LHCN-M2 (cell line): ENCODE measurements around the gene CDH13. TPM values are rescaled to one million over a fixed set of nuclear protein-coding genes. Genes with fewer than 3 reads are reported as not detected.
A peak's percentile ranks its signal among the peaks of the same experiment; 100 is the strongest.

Source experiments
- DNase-seq: peaks from one replicate; pipeline ENCODE4 v3.0.0-alpha.2; 2012; ENCODE audit warnings: low read depth
- total RNA-seq: library from RNA; depleted of rRNA; stranded (reverse); fragments of >200 nt; gene quantifications from 2 replicates; pipeline ENCODE4 v1.2.3, GENCODE V29; 2014

The CDH13 gene
- total RNA-seq, 1 experiment from 2014 or later: 140 TPM

DNA sequence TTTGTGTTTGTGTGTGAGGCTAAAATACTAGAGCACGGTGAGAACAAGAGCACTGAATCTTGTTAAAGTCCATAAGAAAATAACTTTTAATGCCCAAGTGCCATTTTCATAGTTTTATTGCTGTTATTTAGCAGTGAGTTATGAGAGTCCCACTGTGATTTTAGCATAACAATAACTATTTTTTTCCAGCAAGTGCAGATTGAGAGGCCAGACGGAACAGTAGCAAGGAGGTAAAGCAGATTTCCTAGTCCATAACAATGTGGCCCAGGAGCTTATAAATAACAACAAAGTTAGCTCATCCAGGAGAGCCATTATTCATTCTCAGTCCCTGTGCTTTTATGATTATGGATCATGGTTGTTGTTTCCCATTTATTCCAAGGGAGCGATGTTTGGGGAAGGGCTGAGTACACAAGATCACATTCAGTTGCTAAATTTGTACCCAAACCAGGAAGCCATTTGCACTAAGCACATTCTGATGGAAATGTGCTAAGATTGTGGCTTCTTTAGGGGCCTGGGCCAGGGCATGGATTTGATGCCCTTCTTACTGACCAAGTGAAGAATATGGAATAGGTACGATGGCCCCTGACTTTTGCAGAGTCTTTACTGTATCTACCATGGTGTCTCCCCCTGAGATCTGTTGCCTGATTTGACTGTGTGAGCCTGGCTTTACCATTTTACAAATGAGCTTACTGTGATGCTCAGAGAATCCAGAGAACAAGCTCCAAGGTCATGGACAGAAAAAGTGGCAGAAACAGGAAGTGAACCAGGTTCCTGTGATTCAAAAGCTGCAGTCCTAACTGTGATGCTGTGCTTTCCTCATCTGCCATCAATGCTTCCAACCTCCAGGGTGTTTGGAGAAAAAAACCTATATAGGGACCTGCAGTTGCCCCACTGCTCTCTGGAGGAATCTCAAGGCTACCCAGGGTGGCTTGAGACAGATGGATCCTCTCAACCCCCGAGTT lies 976.3 kb downstream of the CDH13 start:
- DNase-seq: no peak

DNA sequence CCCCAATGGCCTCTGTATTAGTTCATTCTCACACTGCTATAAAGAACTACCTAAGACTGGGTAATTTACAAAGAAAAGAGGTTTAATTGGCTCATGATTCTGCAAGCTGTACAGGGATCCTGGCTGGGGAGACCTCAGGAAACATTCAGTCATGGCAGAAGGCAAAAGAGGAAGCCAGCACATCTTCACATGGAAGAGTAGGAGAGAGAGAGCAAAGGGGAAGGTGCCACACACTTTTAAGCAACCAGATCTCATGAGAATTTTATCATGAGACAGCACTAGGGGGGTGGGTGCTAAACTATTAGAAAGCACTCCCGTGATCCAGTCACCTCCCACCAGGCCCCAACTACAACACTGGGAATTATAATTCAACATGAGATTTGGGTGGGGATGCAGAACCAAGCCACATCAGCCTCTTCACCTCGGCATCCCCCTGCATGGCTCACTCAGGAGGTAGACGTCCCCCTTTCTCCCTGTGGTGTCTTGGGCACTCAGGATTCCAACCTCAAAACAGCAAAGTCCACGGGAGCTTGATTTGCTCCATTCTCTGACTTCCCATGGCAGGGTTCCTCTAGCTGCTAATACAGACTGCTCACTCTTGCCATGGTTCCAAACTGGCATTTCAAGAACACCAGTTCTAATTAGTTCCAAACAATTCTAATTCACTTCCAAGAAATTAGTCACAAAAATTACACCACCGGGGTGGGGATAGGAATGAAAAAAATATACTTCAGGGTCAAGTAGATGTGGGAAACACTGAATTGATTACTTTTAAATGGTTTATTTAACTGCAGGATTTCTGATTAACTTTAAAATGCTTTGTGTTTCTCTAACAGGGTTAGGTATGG lies 977.2 kb downstream of the CDH13 start:
- no peak for DNase-seq

DNA sequence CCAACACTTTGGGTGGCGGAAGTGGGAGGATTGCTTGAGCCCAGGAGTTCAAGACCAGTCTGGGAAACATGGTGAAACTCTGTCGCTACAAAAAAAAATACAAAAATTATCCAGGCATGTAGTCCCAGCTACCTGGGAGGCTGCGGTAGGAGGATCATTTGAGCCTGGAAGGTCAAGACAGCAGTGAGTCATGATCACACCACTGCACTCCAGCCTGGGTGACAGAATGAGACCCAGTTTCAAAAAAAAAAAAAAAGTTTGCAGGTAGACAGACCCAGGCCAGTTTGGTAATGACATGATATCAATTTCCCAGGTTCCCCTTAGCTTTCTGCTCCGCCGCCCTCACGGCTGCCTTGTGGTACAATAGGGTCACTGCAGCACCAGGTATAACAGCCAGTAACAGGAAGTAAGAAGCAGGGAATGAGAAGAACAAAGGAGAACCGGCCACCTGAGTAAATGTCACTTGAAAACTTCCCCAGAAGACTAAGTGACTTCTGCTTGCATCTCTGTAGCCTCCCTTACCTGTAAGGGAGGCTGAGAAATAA lies 979.8 kb downstream of the CDH13 start:
- DNase-seq: no peak

DNA sequence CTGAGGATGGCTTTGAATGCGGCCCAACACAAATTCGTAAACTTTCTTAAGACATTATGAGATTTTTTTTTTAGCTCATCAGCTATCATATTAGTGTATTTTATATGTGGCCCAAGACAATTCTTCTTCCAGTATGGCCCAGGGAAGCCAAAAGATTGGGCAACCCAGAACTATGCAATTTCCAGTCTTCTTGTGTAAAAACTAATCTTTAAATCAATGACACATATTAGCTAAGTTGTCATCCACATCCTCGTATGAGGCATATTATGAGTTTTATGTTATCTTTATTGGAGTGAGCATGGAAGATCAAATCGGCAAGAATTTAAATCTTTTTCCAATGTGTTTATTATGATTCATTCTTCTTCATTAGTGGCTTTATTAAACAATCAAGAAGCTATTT lies 982.4 kb downstream of the CDH13 start:
- DNase-seq: no peak

DNA sequence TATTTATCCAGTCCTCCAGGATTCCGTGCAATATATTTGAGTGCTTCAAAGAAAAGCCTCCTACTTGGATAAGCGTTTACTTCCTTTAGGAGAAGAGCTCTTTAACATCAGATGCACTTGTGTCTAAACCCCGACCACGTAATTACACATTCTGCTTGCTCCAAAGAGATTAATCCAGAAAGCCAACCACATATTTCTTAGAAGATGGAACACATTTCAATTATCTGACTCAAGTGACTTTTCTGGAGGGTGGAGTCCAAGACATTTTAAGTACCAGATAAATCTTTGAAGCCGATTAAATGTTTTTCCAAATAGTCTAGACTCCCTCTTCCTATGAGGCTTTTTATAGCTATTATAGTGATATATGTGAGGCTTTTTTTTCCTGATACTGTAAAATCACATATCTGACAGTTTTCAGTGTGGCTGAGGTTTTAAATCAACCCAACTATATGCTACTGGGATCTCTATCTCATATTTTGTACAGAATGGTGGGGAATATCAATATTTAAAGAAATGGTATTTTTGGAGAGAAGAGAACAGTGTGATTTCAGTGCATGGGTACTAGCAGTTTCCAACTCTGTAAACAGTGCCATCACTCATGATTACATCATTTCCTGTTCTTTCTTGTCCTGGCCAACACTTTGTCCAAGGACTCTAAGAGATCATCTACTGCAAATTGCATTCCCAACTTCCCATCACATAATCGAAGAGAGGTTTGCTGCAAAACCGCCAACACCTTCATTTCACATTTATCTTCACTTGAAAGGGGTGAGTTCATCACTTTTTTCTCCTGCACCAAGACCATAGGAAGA lies 988.6 kb downstream of the CDH13 start:
- peak; percentile 23 for DNase-seq

DNA sequence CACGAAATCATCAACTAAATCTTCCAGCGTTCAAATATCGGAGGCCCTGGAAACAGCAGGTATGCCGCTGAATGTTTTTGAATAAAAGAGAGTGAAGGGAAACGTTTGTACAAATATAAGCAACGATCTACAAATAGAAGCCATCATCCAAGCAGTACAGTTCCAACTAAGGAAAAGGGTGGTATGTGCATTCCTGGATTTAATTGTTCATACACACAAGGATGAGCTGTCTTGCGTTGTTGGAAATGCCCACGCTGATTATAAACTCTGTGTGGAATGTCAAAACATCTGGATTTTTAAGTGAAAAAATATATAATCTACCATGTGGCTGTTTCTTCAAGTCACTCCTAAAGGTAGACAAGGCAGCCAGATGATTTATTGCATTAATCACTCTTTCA lies 989.2 kb downstream of the CDH13 start:
- DNase-seq: no peak

DNA sequence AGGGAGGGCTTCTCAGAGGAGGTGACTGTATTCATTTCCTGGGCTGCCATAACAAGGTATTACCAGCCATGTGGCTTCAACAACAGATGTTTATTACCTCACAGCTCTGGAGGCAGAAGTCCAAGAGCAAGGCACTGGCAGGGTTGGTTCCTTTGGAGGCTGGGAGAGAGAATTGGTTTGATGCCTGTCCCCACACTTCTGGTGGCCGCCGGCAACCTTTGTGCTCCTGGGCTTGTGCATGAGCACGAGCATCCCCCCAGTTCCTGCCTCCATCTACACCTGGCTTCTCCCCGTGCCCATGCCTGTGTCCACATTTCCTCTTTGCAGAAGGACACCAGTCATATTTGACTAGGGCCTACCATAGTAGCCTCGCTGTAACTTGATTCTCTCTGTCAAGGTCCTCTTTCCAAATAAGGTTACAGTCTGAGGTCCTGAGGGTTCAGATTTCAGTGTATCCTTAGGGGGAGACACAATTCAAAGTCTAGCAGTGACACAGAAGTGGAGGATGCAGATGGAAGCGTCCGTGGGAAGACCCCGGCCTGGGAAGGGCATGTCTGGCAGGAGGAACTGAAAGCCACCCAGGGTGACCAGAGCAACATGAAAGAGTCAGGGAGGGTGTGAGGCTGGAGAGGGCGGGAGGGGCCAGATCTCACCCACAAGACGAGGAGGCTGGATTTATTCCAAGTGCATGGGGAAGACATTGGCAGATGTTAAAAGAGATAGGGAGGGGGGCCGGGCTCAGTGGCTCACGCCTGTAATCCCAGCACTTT lies 992.8 kb downstream of the CDH13 start:
- DNase-seq: no peak

DNA sequence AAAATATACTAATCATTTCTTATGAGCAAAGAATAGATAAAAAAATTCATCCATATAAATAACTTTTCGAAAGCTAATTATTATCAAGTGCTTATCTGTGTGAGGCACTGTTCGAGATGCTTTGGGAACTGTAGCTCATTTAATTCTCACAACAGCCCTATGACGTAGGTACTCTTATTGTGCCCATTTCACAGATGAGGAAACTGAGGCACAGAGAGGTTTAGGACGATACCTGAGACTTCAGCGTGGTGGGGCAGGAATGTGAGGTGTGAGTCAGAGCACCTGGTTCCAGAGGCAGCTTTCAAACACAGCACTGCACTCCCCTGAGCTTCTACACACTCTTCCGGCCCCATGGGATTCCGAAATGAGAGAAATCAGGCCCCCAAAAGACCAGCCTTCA lies 995.2 kb downstream of the CDH13 start:
- DNase-seq: no peak

DNA sequence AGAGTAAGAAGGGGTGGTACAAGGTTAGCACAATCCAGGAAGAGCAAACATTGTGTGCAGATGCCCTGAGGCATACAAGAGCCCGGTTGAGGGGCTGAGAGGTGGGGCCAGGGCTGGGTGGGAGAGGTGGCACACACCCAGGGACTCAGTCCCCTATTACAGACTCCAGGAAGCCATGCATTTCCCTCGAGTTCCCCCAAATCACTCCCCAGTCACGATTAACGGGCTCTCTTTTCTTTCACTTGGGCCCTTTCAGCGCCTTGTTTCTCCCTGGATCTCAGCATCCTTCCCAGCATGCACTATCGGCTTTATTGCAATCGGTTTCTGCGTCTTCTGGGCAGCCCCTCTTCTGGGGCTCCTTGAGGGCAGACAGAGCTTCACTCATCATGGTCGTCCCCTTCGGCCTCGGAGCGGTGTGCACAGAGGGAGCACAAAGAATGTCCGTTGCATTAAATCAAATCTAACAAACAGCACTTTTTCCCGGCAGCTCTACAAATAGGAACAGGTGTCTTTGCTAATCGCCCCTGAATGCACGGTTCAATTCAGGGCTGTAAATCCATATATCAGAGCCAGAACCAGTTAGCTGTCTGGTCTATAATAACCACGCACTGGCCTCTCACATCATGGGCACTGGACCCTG lies 996.4 kb downstream of the CDH13 start:
- DNase-seq: no peak

DNA sequence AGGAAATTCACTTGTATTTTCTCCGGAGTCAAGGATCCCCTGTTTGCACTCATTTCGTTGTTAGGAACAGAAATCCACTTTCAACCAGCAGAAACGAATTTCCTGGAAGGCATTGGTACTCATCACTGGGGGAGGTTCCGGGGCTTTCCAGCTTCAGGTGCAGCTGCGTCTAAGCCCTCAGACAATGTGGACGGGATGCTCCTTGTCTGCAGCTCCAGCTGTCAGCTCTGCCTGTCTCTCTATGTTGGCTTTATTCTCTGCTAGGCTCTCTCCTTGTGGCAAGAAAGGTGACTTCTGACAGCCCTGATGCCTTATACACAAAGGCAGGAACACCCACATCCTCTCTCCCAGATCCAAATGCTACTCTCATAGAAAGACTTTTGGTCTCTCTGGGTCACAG lies 997.1 kb downstream of the CDH13 start:
- DNase-seq: no peak

DNA sequence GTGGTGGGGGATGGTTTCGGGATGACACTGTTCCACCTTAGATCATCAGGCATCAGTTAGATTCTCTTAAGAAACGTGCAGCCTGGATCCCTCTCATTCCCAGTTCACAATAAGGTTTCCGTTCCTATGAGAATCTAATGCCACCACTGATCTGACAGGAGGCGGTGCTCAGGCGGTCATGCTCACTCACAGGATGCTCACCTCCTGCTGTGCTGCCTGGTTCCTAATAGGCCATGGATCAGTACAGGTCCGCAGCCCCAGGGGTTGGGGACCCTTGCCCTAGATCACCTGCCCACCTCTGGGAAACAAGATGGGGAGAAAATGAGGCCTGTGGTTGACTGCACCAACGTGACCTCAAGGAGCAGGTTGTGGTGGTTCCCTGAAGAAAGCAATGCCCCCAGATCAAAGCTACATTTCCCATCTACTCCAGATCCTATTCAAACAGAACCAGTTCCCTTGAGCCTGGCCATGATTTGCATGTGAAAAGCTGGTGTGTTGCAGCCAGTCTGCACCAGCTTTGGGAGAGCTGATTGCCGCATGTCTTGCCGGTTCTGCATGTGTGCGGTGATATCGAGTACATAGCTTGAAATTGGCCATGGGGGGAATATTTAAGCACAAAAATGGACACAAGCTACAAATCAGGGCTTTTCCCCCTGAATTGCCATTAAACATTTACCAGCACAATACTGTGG lies 997.8 kb downstream of the CDH13 start:
- no peak for DNase-seq

DNA sequence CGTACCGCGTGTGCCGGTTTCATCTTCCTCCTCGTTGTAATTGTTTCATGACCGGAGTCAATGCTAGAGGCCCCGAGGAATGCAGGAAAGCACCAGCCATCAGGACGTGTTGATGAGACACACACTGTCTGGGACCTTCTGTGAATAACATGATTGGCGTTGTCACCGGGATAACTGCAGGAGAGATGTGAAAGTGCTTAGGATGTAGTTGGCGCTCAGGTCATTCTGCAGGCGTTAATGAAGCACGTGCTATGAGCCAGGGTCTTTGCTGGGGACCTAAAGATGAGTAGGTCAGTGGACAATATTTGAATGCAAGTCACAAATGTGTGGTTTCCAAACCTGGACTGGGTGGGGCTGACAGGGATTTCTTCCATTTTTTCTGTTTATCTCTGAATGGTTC lies 999.4 kb downstream of the CDH13 start:
- no peak for DNase-seq

DNA sequence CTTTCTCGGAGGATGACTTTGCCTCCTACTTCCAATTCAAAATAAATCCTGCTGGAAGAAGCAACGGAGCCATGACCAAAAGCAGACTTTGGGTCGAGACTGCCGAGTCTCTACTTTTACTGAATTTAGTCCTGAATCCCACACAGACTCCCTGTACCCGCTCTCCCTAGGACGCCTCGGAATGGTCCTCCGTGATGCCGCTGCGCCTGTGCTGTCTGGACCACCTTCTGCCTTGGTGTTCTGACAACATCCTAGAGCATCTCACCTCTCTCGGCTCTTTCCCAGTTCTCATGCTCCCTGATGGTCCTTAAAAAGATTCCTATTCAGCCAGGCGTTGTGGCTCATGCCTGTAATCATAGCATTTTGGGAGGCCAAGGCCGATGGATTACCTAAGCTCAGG lies 999.9 kb downstream of the CDH13 start:
- DNase-seq: no peak

DNA sequence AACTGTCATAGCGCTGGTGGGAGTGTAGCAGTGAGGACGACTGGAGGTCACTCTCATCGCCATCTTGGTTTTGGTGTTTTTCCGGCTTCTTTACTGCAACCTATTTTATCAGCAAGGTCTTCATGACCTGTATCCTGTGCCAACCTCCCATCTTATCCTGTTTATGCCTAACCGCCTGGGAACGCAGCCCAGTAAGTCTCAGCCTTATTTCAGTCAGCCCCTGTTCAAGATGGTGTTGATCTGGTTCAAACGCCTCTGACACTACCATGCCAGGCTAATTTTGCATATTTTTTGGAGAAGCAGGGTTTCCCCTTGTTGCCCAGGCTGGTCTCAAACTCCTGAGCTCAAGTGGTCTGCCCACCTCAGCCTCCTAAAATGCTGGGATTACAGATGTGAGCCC lies 1001.2 kb downstream of the CDH13 start:
- no peak for DNase-seq

DNA sequence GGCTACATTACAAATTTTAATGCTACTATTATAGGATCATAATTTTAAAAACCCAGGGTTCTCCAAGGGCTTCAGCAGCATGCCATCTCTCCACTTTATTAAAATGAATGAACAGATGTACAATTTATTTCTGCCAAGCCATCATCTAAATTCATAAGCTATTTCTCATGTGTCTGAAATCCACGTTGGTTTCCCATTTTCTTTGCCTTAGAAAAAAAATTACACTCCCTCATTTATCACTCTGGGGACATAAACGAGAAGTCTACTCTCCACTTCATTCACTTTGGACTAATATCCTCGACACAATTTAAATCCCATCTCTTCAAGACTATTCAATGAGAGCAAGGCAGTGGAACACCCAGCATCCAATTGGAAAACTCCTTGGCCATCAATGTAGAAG lies 1002.7 kb downstream of the CDH13 start:
- no peak for DNase-seq

DNA sequence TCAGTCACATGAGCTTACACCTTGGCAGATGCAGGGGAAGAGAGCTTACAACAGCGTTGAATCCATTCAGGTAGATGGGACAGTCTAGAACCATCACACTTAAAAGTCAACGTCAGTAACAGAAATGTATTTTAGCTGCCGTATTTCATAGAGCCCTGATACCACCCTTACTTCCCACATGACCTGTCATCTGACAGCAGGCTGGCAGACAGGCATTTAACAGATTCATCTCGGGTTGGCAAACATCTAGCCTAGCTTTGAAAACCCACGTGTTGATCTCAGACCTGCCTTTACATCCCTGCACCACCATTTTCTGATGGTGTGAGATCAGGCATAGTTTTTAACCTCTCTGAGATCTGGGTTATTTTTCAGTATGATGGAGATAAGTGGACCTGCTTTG lies 1003.1 kb downstream of the CDH13 start:
- no peak for DNase-seq

DNA sequence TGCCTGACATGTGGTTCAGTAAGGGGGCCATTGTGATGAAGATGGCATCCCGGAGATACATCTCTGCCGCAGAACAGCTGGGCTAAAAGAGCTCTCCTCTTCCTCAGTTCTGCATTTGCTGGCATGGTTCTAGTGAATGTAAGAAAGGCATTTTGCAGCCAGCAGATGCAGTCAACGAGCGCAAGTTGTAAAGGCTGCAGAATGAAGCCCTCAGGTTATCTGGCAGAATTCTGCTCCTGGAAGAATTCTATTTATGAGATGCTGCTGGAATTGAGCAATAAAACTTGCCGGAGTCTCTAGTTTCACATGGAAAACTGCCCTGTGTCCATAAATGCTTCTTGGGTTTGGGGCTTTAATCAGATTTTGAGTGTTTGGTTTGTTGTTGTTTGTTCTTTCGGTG lies 1004.2 kb downstream of the CDH13 start:
- DNase-seq: no peak

DNA sequence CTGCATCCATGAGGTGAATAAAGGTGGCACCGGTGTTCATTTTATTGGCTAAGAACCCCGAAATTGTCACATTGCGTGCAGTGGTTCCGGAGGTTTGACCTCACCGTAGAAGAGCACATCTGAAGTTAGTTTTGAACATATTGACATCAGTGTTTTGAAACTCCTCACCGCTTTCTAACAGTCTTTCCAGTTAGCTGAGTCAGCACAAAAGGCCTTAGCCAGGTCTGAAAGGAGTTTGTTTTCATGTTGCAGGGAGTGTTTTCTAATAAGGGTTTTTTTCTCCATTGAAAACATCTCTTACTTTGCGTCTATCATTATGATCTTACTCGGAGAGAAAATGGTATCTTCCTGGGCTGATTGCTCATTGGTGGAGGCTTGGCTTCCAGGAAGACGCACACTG lies 1006.5 kb downstream of the CDH13 start:
- no peak for DNase-seq

DNA sequence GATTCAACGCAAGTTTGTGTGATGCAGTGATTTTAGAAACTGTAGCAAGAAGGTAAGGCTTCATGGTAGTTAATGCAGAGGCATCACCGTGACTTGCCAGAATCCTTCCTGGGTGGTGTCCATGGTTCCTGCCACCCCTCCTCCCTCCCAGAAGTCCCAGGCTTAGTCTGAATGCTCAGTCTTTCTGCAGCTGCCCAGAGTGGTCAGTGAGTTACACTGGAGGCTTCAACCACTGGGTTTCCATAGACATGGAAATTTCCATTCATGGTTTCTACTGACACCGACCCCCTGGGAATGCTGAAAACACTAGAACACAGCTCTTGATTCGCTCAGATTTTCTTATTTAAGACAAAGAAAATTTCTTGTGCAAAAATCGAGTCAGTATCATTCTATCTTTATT lies 1021.6 kb downstream of the CDH13 start:
- DNase-seq: peak; percentile 16

DNA sequence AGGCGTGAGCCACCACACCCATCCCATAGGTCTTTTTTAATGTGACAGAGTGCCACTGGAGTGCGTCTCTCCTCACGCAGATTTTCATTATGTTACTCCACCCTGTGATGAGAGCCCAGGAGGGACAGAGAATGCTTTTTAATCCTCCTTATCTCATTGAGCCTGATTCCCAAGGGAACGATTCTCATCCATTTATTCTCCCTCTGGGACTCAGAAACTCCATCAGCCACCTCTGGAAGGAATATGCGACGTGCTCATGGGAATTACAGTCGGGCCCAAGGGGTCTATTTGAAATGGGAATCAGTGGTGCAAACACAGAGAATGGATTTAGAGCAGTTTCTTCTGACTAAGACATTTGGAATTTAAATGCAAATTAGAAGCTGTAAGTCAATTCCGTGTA lies 1025.1 kb downstream of the CDH13 start:
- no peak for DNase-seq
